GM12873 (cell line): Measurements from ENCODE around the gene CCDC88C.
A peak's percentile ranks its signal among the peaks of the same experiment; 100 is the strongest.

Experiments used
- CTCF ChIP-seq: IDR thresholded peaks from 2 replicates; pipeline ENCODE4 v1.5.1; 2012; ENCODE audit warnings: low read depth, mild to moderate bottlenecking, moderate library complexity, low read length, control low read depth; ENCODE audit not compliant: insufficient read depth; ENCODE audit errors: missing control alignments

Gene CCDC88C

DNA sequence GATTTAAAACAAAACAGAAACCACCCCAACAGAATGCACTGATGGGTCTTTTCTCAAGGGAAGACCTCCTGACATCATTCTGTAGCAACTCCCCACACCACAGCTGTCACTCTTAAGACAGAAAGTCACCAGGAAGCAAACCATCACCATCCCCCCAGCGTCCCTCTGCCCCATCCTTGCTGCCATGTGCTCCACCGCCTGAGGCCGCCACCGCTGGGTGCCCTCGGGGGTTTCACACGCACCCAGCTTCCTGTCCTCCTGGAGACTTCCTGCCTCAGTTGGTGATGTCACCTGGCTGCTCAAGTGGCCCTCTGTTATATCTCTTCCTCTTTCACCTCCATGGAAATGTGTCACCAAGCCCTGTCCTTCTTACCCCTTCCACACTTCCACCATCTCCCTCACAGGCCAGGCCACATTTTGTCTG is 101.8 kb downstream of the CCDC88C start:
- TF ChIP-seq CTCF, result peak; percentile 47

DNA sequence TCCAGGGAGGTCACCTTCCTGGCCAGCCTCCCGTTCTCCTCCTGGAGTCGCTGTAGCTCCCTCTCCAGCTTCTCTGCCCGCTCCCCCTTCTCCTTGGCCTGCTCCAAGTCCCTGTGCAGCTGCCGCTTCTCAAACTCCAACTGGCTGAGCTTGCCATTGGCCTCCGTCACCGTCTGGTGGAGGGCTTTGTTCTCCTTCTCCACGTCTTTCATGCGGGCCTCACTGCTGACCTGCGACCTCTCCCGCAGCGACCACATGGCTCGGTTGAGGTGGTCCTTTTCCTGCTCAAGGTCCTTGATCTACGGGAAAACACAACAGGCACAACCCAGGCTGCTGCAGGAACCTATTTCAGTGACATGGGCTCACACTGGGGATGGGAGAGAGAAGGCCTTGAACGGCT is 103.8 kb downstream of the CCDC88C start:
- no peak for TF ChIP-seq CTCF

DNA sequence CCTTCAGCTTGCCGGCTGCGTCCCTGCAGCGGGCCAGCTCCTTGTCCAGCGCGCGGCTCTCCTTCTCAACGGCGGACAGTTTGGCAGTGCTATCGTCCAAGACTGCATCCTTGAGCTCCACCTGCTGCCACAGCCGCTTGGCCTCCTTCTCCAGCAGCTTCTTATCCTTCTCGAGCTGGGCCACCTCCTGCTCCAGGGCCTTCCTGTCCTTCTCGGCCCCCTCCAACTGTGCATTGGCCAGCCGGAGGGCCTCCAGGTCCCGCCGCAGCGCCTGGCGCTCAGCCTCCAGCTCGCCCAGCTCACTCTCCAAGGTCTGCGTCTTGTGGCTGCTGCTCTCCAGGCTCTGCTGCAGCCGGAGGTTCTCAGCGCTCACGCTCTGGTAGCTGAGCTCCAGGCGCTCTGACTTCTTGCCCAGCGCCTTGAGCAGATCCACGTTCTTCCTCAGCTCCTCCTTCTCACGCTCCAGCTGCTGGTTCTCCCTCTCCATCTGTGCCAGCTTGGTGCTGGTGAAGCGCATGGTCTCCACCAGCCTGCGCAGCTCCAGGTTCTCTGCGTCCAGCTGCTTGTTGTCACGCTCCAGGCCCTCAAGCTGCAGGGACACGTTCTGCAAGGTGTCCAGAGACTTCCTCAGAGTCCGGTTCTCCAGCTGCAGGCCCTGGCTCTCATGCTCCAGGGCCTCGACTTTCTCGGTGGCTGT is 104.3 kb downstream of the CCDC88C start:
- TF ChIP-seq CTCF, result no peak

- TF ChIP-seq CTCF, result peak; percentile 27
Observed at GRCh38 chr14:91311284-91311662, 106.3 kb downstream of the CCDC88C start.

GRCh38 chr14:91310606-91311283 is 106.9 kb downstream of the CCDC88C start:
- no peak for TF ChIP-seq CTCF

DNA sequence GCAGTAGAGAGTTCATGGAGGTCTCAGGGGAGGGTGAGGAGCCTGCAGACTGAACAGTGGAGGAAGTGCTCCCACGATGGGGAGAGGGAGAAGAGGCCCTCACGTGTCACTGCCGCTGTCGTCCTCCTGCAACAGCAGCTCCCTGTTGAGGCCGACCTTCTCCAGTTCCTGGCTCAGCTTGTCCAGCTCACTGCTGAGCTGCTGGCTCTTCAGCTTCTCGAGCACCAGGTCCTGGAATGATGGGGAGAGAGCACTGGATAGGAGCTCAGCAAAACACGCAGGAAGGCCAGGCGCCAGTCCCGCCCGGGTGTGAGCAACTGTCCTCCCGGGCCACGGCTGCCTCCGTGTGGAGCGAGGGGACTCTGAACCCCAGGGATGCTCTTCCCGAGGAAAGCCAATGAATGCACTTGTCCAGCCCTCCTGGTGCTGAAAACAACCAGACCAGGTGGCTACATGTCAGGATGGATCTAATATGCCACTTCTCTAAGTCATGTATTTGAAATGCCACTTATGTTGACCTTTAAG is 107.8 kb downstream of the CCDC88C start:
- no peak for TF ChIP-seq CTCF

DNA sequence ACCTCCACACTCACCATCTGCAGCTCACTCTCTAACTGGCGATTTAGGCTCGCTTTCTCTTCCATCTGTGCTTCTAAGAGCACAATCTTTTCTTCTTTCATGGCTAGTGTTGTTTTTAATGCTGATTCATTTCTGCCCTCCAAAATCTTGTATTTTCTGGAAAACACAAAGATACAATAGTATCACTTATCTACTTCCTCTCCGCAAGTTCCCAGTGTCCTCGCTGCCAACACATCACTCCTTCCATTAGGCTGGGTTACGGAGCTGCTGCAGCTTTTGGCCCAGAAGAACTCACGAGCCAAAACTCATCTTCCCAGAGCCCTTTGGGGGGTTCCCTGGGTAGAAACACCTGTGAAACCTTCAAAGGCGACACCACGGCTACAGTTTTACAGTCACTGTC is 109.3 kb downstream of the CCDC88C start:
- TF ChIP-seq CTCF, result no peak
